A549 (cell line): Measurements from ENCODE around the gene WFDC5.

ENCODE experiments used
- CTCF ChIP-seq: fragments of >200 bp; sonication (Bioruptor Twin); formaldehyde crosslinking; IDR thresholded peaks from 3 replicates; pipeline ENCODE4 v1.5.1; 2016
- POLR2A ChIP-seq: IDR thresholded peaks from 2 replicates; pipeline ENCODE4 v1.6.1; 2012; ENCODE audit warnings: mild to moderate bottlenecking, low read length
- RARB ChIP-seq: fragments of 250-450 bp; sonication (Bioruptor Pico); IDR thresholded peaks from 2 replicates; pipeline ENCODE4 v1.8.0; 2021; ENCODE audit warnings: mild to moderate bottlenecking, moderate library complexity
- ZC3H11A ChIP-seq: fragments of 450-650 bp; IDR thresholded peaks from 2 replicates; pipeline ENCODE4 v1.6.1; 2014; ENCODE audit warnings: antibody characterized with exemption, mild to moderate bottlenecking
- ZSCAN20 ChIP-seq: fragments of 250-450 bp; sonication (Bioruptor Pico); IDR thresholded peaks from 2 replicates; pipeline ENCODE4 v1.8.0; 2022; ENCODE audit warnings: mild to moderate bottlenecking, moderate library complexity

- TF ChIP-seq POLR2A (no peak), ZC3H11A (no peak), CTCF (no peak), RARB (CRISPR knock-in tag) (no peak), ZSCAN20 (CRISPR knock-in tag) (no peak)
Measured at GRCh38 chr20:45082468-45082867, 32.5 kb downstream of the WFDC5 start.
